ENCODE results near the gene RRN3.
"Not testable (repeated sequence)": the region's sequence is repeated elsewhere in the genome, so short reads cannot be mapped to it uniquely, and the experiment has no call there.

DNA sequence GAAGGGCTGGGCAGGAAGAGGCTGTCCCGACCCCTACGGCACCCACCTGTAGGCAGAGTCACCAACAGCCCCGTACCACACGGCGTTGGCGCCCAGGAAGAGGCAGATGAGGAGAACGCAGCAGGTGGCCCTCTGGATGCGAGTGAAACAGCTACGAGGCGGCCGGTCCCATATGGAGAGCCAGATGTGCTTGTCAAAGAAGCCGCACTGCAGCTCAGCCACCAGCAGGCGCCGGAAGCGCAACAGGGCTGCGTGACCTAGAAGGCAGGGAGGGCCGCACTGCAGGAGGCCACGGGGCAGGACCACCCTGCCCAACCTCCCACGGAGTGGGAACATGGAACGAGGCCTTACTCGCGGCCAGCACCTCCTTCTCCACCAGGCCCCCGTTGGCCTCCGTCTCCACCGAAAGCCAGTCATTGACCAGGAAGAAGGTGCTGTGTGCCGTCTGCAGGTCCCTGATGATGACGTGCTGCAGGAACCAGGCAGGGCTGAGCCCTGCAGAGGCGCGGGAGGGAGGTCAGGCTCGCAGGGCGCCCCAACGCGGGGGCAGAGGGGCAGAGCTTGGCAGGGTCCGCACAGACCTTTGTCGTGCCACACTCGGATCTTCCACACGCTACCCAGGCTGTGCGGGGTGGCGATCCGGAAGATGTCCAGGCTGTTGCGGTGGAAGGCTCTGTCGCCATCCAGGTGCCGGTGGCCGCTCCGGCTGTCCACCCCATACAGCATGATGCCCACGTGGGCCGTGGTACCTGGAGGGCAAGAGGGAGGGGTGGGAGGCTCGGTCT lies 33.8 kb upstream of the RRN3 start:
- TF ChIP-seq, protein P1, sequence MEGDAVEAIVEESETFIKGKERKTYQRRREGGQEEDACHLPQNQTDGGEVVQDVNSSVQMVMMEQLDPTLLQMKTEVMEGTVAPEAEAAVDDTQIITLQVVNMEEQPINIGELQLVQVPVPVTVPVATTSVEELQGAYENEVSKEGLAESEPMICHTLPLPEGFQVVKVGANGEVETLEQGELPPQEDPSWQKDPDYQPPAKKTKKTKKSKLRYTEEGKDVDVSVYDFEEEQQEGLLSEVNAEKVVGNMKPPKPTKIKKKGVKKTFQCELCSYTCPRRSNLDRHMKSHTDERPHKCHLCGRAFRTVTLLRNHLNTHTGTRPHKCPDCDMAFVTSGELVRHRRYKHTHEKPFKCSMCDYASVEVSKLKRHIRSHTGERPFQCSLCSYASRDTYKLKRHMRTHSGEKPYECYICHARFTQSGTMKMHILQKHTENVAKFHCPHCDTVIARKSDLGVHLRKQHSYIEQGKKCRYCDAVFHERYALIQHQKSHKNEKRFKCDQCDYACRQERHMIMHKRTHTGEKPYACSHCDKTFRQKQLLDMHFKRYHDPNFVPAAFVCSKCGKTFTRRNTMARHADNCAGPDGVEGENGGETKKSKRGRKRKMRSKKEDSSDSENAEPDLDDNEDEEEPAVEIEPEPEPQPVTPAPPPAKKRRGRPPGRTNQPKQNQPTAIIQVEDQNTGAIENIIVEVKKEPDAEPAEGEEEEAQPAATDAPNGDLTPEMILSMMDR (IDR thresholded peaks at IDR 0.05): not testable (repeated sequence)
- TF ChIP-seq POLR2A (IDR thresholded peaks at IDR 0.05): not testable (repeated sequence)
